Stimulated activated CD4-positive, alpha-beta T cell treated with anti-CD3 and anti-CD28 coated beads, Interleukin-4, amount 100 ng/mL, for 48 hours (primary cell): ENCODE results near the gene TUBGCP3.
A peak's percentile ranks its signal among the peaks of the same experiment; 100 is the strongest.

ENCODE experiments used
- DNase-seq, 2 donors: peaks; one replicate each; pipeline ENCODE4 v3.0.0-alpha.2; 2020; ENCODE audit warnings: low read depth in 2 of 2

Gene TUBGCP3

GRCh38 chr13:112616586-112617362 lies 28.8 kb upstream of the TUBGCP3 start:
- no peak for DNase-seq

GRCh38 chr13:112615391-112615790 lies 27.4 kb upstream of the TUBGCP3 start:
- DNase-seq: no peak

GRCh38 chr13:112614835-112615234 lies 26.9 kb upstream of the TUBGCP3 start:
- DNase-seq: no peak

GRCh38 chr13:112608212-112608611 lies 20.3 kb upstream of the TUBGCP3 start:
- DNase-seq: no peak

DNA sequence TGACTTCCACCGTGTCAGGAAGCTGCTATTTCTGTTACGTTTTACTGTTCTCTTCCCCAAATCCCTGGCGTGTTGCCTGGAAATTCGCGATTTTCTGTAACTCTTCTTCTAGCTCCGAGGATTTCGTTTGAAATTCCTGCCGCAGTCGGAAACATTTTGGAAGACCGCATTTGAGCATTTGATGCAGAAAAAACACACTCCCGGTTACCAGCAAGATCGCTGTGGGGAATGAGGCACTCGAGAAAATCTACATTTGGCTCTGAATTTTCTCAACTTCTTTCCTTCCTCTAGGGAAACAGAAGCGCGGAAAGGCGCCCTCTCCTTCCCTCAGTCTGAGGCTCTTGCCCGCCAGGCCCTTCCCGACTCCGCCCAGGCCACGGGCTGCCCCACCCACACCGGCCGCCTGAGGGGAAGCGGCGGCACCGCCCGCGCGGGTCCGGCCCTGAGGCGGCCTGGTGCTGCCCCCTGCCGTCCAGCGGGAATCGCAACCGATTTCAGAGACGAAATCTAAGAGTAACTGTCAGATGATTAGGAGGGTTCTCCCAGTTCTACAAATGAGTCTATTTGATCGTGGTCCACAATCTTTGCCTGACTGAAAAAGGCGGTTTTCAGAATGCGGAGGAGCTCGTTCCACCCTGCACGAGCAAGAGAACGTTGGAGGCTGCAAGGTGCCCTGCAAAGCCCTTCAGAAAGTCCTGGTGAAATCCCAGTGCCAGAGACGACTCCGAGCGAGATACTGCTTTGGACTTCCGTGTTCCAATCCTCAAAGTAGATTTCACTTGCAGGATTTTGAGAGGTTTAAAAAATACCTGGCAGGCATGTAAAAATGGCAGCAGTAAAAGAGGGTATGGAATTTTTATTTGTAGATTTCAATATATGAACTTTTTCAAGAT lies 18.4 kb upstream of the TUBGCP3 start:
- DNase-seq: peak; percentile 87 to 92

DNA sequence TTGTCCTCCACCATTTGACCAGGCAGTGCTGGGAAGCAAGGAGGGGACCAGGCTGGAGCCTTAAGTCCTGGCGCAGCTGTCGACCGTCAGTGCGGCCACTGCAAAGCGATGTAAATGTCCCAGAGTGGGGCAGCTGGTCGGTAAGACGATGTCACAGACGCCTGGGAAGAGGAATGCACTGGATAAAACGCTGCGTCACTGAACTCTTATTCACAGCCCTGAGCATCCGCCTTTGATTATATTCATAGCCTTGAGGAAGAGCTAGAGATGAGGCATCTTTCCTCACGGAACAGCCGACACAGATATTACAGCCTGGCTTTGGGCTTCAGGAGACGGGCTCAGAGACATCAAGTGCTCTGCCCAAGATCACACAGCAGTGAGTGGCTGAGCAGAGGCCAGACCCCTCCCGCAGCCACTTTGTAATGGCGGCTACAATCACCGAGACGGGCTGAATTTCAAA lies 17.6 kb upstream of the TUBGCP3 start:
- DNase-seq: no peak

GRCh38 chr13:112603641-112604225 lies 15.8 kb upstream of the TUBGCP3 start:
- no peak for DNase-seq

- DNase-seq: no peak
These were observed 14.2 kb upstream of the TUBGCP3 start for GRCh38 chr13:112602189-112602588.

GRCh38 chr13:112601371-112601770 lies 13.4 kb upstream of the TUBGCP3 start:
- no peak for DNase-seq

DNA sequence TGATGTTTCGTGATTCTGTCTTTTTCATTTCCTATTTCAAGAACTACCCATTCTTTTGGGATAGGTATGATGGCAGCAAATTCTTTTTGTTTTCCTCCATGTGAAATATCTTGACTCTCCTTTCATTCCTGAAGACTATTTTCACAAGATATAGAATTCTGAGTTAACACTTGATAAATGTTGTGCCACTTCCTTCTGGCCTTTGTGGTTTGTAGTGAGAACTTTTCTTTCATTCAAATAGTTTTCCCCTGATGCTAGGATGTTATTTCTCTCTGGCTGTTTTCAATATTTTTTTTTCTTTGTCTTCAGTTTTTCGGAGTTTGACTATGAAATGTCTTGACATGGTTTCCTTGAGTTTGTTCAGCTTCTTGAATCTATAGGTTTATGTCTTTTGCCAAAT lies 8.3 kb upstream of the TUBGCP3 start:
- no peak for DNase-seq

GRCh38 chr13:112592647-112593046 lies 4.7 kb upstream of the TUBGCP3 start:
- DNase-seq: no peak

- DNase-seq: no peak
These were observed 4.2 kb upstream of the TUBGCP3 start for GRCh38 chr13:112592181-112592580.

DNA sequence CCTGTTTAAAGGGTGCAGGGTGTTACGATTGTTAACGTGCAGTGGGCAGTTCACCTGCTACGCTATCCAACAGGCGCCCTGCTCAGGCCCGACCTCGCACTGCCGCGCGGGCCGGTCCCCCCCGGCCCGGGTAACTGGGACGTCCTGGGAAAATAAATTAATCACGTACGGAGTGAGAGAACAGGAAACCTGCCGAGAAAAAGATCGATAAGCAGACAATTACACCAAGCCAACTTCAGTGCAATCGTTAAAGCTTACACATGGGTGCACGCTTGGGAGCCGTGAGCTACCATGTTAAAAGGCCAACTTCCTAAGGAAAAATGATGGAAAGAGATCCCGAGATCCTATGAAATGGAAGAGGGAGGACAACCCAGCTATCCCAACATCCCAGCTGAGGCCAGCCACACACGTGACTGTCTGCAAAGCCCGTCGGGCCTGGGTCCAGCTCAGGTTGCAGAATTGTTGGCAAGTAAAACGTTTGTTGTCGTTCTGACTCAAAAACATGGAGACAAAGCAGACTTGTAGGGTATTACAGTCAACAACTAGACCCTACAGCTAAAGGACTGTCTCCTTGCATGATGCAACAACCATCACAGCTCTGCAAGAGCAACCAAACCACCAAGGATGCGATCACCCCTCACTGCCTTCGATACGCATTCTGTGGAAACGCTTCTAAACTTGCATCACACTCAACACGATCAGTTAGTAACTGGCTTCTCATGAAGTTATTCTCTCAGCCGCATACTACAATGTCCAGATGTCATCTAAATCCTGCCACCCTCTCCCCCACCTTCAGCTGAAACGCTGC lies 741 bp upstream of the TUBGCP3 start:
- no peak for DNase-seq

- peak; percentile 59 to 74 for DNase-seq
These were observed 665 bp downstream of the TUBGCP3 start for GRCh38 chr13:112587212-112587763.

DNA sequence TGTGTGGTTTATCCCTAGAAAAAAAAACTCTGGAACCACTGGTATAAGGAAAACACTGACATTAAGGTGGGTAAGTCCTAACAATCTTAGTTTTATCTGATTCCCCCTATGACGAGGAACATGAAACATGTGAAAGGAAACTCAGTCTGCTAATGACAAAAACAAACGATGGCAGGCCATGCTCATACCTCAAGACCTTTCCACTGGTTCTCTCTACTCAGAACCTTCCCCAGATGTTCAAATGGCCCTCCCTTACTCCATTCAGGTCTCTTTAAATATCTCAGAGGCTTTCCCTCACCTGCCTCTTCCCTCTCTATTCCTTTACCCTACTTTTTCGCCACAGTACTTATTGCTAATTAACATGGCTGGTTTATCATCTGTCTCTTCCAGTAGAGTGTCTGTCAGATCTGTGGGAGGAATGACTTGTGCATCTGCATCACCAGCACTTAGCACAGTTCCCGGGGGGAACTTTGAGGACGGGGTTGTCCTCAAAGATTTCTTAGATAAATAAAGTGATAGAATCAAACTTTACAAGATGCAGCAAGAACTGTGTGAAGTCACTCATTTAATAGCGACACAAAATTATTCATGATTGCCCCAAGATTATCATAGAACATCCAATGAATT lies 1.5 kb downstream of the TUBGCP3 start:
- DNase-seq: no peak

DNA sequence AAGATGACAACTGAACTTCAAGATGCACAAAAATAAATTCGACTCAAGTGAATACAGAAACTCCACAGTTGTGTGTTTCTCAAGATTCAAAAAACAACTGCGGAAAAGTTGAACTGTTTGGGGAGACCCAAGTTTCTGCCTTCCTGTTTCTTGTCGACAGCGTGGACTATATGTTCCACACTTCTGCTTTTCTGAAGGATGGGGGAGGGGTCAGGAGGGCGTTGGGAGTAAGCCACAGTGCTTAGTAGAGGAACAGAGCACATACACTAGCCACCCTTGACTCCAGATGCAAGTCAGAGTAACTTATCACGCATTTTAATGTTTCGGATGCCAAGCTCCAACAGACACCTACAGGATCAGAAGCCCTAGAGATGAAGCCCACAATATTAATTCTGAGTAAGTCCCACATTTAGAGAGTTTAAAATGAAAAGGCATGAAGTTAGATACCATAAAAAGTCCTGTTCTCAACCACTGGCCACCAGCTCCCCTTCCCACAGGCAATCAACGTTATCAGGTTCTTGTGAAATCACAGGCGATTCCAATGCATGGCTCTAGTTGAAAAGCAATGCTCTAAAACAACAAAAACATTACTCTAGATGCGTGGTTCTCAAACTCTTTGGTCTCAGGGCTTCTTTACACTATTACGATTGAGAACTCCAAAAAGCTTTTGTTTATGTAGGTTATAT lies 4.2 kb downstream of the TUBGCP3 start:
- no peak for DNase-seq

- no peak for DNase-seq
These were observed 5.7 kb downstream of the TUBGCP3 start for GRCh38 chr13:112582263-112582662.

GRCh38 chr13:112580912-112581311 lies 7.0 kb downstream of the TUBGCP3 start:
- no peak for DNase-seq

DNA sequence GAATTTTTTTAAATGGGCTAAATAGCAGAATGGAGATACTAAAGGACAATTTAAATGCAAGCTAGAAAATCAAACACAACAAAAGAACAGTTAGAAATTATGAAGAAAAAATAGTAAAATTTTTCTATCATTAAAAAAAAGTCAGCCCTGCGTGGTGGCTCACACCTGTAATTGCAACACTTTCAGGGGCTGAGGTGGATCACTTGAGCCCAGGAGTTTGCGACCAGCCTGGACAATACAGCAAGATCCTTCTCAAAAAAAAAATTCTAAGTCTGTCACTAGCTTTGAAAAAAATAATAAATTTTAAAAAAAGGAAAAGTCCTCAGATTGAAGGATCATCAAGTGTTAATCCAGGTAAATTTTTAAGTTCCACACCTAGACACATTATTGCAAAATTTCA lies 7.7 kb downstream of the TUBGCP3 start:
- no peak for DNase-seq

- no peak for DNase-seq
These were observed 8.6 kb downstream of the TUBGCP3 start for GRCh38 chr13:112579310-112579843.
